Activated CD4-positive, alpha-beta T cell treated with anti-CD3 and anti-CD28 coated beads, Interleukin-2, Interleukin-6, amounts not matched to agents 100 ng/mL and 50 ng/mL, durations not matched to agents 16 hours and 8 hours (primary cell): ENCODE measurements around the gene NSUN2.
A peak's percentile ranks its signal among the peaks of the same experiment; 100 is the strongest.

Experiments
- DNase-seq: peaks from one replicate; pipeline ENCODE4 v3.0.0-alpha.2; 2020

The NSUN2 gene

GRCh38 chr5:6602441-6602840 lies 30.4 kb downstream of the NSUN2 start:
- DNase-seq: no peak

GRCh38 chr5:6601816-6602215 lies 31.0 kb downstream of the NSUN2 start:
- no peak for DNase-seq

- no peak for DNase-seq
These were observed 31.6 kb downstream of the NSUN2 start for GRCh38 chr5:6601271-6601670.

- DNase-seq: no peak
These were observed 33.1 kb downstream of the NSUN2 start for GRCh38 chr5:6599739-6600138.

GRCh38 chr5:6598351-6598900 lies 34.4 kb downstream of the NSUN2 start:
- DNase-seq: no peak

- DNase-seq: no peak
These were observed 35.3 kb downstream of the NSUN2 start for GRCh38 chr5:6597557-6597956.

GRCh38 chr5:6596388-6596787 lies 36.5 kb downstream of the NSUN2 start:
- no peak for DNase-seq

- no peak for DNase-seq
These were observed 37.4 kb downstream of the NSUN2 start for GRCh38 chr5:6595405-6595804.

GRCh38 chr5:6594066-6594465 lies 38.8 kb downstream of the NSUN2 start:
- DNase-seq: no peak

GRCh38 chr5:6593148-6594016 lies 39.5 kb downstream of the NSUN2 start:
- DNase-seq: no peak

GRCh38 chr5:6592601-6593000 lies 40.2 kb downstream of the NSUN2 start:
- no peak for DNase-seq

- DNase-seq: no peak
These were observed 41.1 kb downstream of the NSUN2 start for GRCh38 chr5:6591671-6592288.

GRCh38 chr5:6590581-6590980 lies 42.3 kb downstream of the NSUN2 start:
- DNase-seq: no peak

GRCh38 chr5:6587171-6587570 lies 45.7 kb downstream of the NSUN2 start:
- no peak for DNase-seq

GRCh38 chr5:6586647-6587042 lies 46.2 kb downstream of the NSUN2 start:
- DNase-seq: no peak

- no peak for DNase-seq
These were observed 46.8 kb downstream of the NSUN2 start for GRCh38 chr5:6585939-6586646.

GRCh38 chr5:6585168-6585567 lies 47.7 kb downstream of the NSUN2 start:
- DNase-seq: no peak

GRCh38 chr5:6584727-6585126 lies 48.1 kb downstream of the NSUN2 start:
- DNase-seq: no peak

GRCh38 chr5:6584101-6584645 lies 48.7 kb downstream of the NSUN2 start:
- DNase-seq: no peak

GRCh38 chr5:6583049-6583880 lies 49.6 kb downstream of the NSUN2 start:
- peak; percentile 20 for DNase-seq

GRCh38 chr5:6582507-6583048 lies 50.3 kb downstream of the NSUN2 start:
- DNase-seq: no peak
